ENCODE results near the gene ZC3H4.
"Not testable (repeated sequence)": the region's sequence is repeated elsewhere in the genome, so short reads cannot be mapped to it uniquely, and the experiment has no call there.

ZC3H4 gene

DNA sequence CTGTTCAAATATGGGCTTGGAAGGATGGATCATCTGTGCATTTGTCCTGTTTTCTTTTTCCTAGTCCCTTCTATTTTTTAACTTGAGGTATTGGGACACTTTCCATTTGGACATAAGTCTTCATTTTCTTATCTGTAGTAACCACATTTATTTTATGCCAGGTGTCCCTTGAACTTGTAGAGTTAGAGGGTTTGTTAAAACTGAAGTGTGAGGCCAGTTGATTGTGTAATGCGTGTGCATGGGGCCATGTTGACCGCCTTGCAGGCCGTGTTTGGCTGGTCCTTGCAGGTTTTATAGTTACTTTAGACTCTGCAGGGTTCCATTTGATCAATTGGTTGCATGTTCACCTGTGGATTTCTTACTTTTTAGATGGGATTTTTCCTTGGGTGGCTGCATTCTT is 38.1 kb upstream of the ZC3H4 start:
- Histone ChIP-seq H3K9ac (ENCODE audit: low read length) (no peak overlapping the region), H3K27ac (ENCODE audit: low read depth, low read length) (no peak overlapping the region), H3K4me1 (ENCODE audit: control insufficient read depth, insufficient read depth, low read length) (peaks cover 14% of the 10 kb centered on the region), H3K36me3 (ENCODE audit: control insufficient read depth, insufficient read depth, low read length) (peaks cover 89% of the 10 kb centered on the region), H3K4me3 (ENCODE audit: low read depth, low read length) (no peak overlapping the region), H3K27me3 (ENCODE audit: control insufficient read depth, insufficient read depth, low read length) (no peaks in the 10 kb centered on the region), H3K9me3 (ENCODE audit: control insufficient read depth, insufficient read depth, low read depth, low read length) (no peaks in the 10 kb centered on the region)

DNA sequence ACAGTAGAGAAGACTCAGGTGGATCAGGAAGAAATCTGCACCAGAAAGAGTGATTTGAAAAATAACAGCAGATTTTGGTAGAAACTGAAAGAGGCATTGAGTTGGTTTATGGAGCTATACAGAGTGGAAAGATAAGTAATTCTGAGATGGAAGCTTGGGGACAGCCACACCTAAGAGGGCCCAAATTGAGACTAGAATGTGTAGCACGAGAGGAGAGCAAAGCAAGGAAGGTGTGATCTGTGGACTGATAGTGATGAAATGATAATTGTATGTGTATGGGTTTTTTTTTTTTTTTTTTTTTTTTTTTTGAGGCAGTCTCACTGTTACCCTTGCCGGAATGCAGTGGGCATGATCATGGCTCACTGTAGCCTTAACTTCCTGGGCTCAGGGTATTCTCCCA is 33.3 kb upstream of the ZC3H4 start:
- Histone ChIP-seq H3K27me3 (ENCODE audit: control insufficient read depth, insufficient read depth, low read length) (no peaks in the 10 kb centered on the region), H3K27ac (ENCODE audit: low read depth, low read length) (no peak overlapping the region), H3K4me1 (ENCODE audit: control insufficient read depth, insufficient read depth, low read length) (peaks cover 4% of the 10 kb centered on the region; the same call in 1 of the 2 replicates), H3K9ac (ENCODE audit: low read length) (no peak overlapping the region), H3K36me3 (ENCODE audit: control insufficient read depth, insufficient read depth, low read length) (peaks cover 89% of the 10 kb centered on the region), H3K4me3 (ENCODE audit: low read depth, low read length) (no peak overlapping the region), H3K9me3 (ENCODE audit: control insufficient read depth, insufficient read depth, low read depth, low read length) (no peaks in the 10 kb centered on the region)

GRCh38 chr19:47145639-47146486 is 32.3 kb upstream of the ZC3H4 start:
- Histone ChIP-seq H3K9me3 (ENCODE audit: control insufficient read depth, insufficient read depth, low read depth, low read length) (no peaks in the 10 kb centered on the region), H3K9ac (ENCODE audit: low read length) (no peak overlapping the region), H3K27ac (ENCODE audit: low read depth, low read length) (no peak overlapping the region), H3K27me3 (ENCODE audit: control insufficient read depth, insufficient read depth, low read length) (no peaks in the 10 kb centered on the region), H3K4me1 (ENCODE audit: control insufficient read depth, insufficient read depth, low read length) (no peaks in the 10 kb centered on the region), H3K36me3 (ENCODE audit: control insufficient read depth, insufficient read depth, low read length) (peaks cover 78% of the 10 kb centered on the region), H3K4me3 (ENCODE audit: low read depth, low read length) (no peak overlapping the region)

DNA sequence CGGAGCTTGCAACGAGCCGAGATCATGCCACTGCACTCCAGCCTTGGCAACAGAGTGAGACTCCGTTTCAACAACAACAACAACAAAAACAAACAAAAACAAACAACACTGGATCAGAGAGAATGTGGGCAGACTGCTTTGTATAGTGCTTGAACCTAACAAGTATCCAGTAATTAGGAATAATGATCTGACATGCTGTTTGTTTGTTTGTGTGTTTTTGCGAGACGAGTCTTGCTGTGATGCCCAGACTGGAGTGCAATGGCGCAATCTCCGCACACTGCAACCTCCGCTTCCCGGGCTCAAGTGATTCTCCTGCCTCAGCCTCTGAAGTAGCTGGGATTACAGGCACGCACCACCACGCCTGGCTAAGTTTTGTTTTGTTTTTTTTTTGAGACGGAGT is 31.1 kb upstream of the ZC3H4 start:
- 0 out of 2 replicates have a peak, but pooled peaks cover 2% of the 10 kb centered on the region for H3K4me1 ChIP-seq (ENCODE audit: control insufficient read depth, insufficient read depth, low read length)
- H3K9ac ChIP-seq (ENCODE audit: low read length): no peak overlapping the region
- H3K4me3 ChIP-seq (ENCODE audit: low read depth, low read length): no peak overlapping the region
- H3K27me3 ChIP-seq (ENCODE audit: control insufficient read depth, insufficient read depth, low read length): no peaks in the 10 kb centered on the region
- H3K27ac ChIP-seq (ENCODE audit: low read depth, low read length): no peak overlapping the region
- H3K9me3 ChIP-seq (ENCODE audit: control insufficient read depth, insufficient read depth, low read depth, low read length): no peaks in the 10 kb centered on the region
- peaks cover 70% of the 10 kb centered on the region for H3K36me3 ChIP-seq (ENCODE audit: control insufficient read depth, insufficient read depth, low read length)

DNA sequence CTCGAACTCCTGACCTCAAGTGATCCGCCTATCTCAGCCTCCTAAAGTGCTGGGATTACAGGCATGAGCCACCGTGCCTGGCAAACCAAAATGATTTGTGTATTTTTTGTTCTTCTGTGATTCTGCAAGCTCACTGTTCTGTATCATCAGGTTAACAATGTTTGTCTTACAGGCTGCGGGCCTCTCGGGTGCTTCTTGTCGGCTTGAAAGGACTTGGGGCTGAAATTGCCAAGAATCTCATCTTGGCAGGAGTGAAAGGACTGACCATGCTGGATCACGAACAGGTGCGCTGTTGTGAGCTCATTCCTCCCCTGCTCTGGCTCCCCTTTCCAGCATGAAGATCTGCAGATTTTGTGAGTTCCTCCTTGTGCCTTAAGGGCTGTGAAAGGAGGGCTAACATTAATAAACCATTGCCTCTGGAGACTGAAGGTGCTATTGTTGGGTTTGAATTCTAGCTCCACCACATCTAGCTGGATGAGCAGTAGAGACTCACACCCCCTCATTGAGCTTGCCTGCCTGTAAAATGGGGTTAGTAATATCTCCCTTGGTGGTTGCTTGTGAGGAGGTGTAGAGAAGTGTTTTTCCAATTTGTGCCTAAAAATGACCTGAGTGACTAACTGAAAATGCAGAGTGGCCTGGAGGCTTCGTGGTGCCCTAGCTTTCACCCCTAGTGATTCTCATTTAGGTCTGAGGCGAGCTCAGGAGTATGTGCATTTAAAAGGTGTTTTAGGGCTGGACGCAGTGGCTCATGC is 29.9 kb upstream of the ZC3H4 start:
- Histone ChIP-seq H3K4me3 (ENCODE audit: low read depth, low read length) (no peak overlapping the region), H3K9ac (ENCODE audit: low read length) (no peak overlapping the region), H3K27me3 (ENCODE audit: control insufficient read depth, insufficient read depth, low read length) (no peaks in the 10 kb centered on the region), H3K4me1 (ENCODE audit: control insufficient read depth, insufficient read depth, low read length) (0 out of 2 replicates have a peak, but pooled peaks cover 2% of the 10 kb centered on the region), H3K9me3 (ENCODE audit: control insufficient read depth, insufficient read depth, low read depth, low read length) (no peaks in the 10 kb centered on the region), H3K36me3 (ENCODE audit: control insufficient read depth, insufficient read depth, low read length) (peaks cover 71% of the 10 kb centered on the region), H3K27ac (ENCODE audit: low read depth, low read length) (no peak overlapping the region)

GRCh38 chr19:47142779-47143178 is 29.2 kb upstream of the ZC3H4 start:
- H3K4me1 ChIP-seq (ENCODE audit: control insufficient read depth, insufficient read depth, low read length): 0 out of 2 replicates have a peak, but pooled peaks cover 2% of the 10 kb centered on the region
- no peak overlapping the region for H3K4me3 ChIP-seq (ENCODE audit: low read depth, low read length)
- H3K9ac ChIP-seq (ENCODE audit: low read length): no peak overlapping the region
- H3K27ac ChIP-seq (ENCODE audit: low read depth, low read length): no peak overlapping the region
- H3K36me3 ChIP-seq (ENCODE audit: control insufficient read depth, insufficient read depth, low read length): peaks cover 65% of the 10 kb centered on the region
- H3K27me3 ChIP-seq (ENCODE audit: control insufficient read depth, insufficient read depth, low read length): no peaks in the 10 kb centered on the region
- no peaks in the 10 kb centered on the region for H3K9me3 ChIP-seq (ENCODE audit: control insufficient read depth, insufficient read depth, low read depth, low read length)

DNA sequence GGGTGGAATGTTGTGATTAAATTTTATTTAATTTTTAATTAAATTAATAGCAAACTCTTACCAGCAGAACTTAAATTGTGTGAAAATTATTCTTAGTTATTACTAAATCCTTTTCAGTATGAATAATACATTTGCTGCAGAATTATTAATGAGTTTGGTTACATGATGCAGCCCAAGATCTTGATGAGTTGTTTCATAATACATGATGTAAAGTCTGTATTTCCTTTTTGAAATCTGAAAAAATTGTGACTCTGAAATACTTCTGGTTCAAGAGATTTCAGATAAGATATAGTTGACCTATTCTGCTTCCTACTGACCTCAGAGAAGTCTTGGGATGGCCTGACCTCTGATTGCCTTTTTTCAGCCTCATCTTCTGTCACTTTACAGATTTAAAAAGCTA is 28.1 kb upstream of the ZC3H4 start:
- no peaks in the 10 kb centered on the region for H3K9me3 ChIP-seq (ENCODE audit: control insufficient read depth, insufficient read depth, low read depth, low read length)
- 0 out of 2 replicates have a peak, but pooled peaks cover 2% of the 10 kb centered on the region for H3K4me1 ChIP-seq (ENCODE audit: control insufficient read depth, insufficient read depth, low read length)
- no peak overlapping the region for H3K27ac ChIP-seq (ENCODE audit: low read depth, low read length)
- no peak overlapping the region for H3K4me3 ChIP-seq (ENCODE audit: low read depth, low read length)
- peaks cover 62% of the 10 kb centered on the region for H3K36me3 ChIP-seq (ENCODE audit: control insufficient read depth, insufficient read depth, low read length)
- H3K9ac ChIP-seq (ENCODE audit: low read length): no peak overlapping the region
- H3K27me3 ChIP-seq (ENCODE audit: control insufficient read depth, insufficient read depth, low read length): no peaks in the 10 kb centered on the region

DNA sequence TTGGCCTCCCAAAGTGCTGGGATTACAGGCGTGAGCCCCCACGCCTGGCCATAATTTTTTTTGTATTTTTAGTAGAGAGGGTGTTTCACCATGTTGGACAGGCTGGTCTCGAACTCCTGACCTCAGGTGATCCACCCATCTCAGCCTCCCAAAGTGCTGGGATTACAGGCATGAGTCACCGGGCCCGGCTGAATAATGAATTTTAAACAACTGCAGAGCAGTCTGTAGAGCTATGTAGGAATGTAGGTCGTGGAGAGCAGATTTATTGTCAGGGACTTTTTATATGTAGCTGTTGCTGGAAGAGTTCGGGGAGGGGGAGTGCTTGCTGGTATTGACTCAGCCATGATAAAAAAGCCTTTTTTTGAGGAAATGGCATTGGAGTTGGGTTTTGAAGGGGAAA is 27.7 kb upstream of the ZC3H4 start:
- H3K27ac ChIP-seq (ENCODE audit: low read depth, low read length); H3K9me3 ChIP-seq (ENCODE audit: control insufficient read depth, insufficient read depth, low read depth, low read length); H3K27me3 ChIP-seq (ENCODE audit: control insufficient read depth, insufficient read depth, low read length); H3K4me3 ChIP-seq (ENCODE audit: low read depth, low read length); H3K4me1 ChIP-seq (ENCODE audit: control insufficient read depth, insufficient read depth, low read length); H3K9ac ChIP-seq (ENCODE audit: low read length): not testable (repeated sequence)
- H3K36me3 ChIP-seq (ENCODE audit: control insufficient read depth, insufficient read depth, low read length): peaks cover 62% of the 10 kb centered on the region

- Histone ChIP-seq H3K9ac (ENCODE audit: low read length) (no peak overlapping the region), H3K4me1 (ENCODE audit: control insufficient read depth, insufficient read depth, low read length) (peaks cover 20% of the 10 kb centered on the region), H3K9me3 (ENCODE audit: control insufficient read depth, insufficient read depth, low read depth, low read length) (no peaks in the 10 kb centered on the region), H3K4me3 (ENCODE audit: low read depth, low read length) (no peak overlapping the region), H3K27me3 (ENCODE audit: control insufficient read depth, insufficient read depth, low read length) (no peaks in the 10 kb centered on the region), H3K27ac (ENCODE audit: low read depth, low read length) (no peak overlapping the region), H3K36me3 (ENCODE audit: control insufficient read depth, insufficient read depth, low read length) (peaks cover 54% of the 10 kb centered on the region)
Observed at GRCh38 chr19:47135156-47135555, 21.6 kb upstream of the ZC3H4 start.

DNA sequence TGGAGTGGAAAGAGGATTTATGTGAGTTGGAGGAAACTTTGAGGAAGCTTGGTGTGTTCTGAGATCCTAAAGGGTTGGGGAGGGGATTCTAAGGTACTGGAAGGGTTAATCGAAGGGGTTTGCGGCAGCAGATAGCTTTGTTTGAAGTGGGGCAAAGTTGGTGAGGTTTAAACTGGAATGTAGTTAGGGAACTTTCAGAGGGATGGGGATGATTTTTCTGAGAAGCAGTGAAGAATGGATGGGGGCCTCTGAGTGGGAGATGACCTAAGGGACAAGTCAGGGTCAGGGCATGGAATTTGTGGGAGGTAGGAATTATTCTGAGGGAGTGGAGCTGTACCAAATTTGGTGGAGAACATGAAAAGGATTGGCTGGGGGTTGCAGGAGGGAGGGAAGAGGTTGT is 21.0 kb upstream of the ZC3H4 start:
- Histone ChIP-seq H3K9me3 (ENCODE audit: control insufficient read depth, insufficient read depth, low read depth, low read length) (no peaks in the 10 kb centered on the region), H3K36me3 (ENCODE audit: control insufficient read depth, insufficient read depth, low read length) (peaks cover 54% of the 10 kb centered on the region), H3K4me1 (ENCODE audit: control insufficient read depth, insufficient read depth, low read length) (peaks cover 20% of the 10 kb centered on the region), H3K27ac (ENCODE audit: low read depth, low read length) (no peak overlapping the region), H3K4me3 (ENCODE audit: low read depth, low read length) (peak overlapping the region; percentile 28; the same call in 1 of the 2 replicates), H3K9ac (ENCODE audit: low read length) (no peak overlapping the region), H3K27me3 (ENCODE audit: control insufficient read depth, insufficient read depth, low read length) (no peaks in the 10 kb centered on the region)

GRCh38 chr19:47133021-47133471 is 19.5 kb upstream of the ZC3H4 start:
- H3K36me3 ChIP-seq (ENCODE audit: control insufficient read depth, insufficient read depth, low read length): peaks cover 44% of the 10 kb centered on the region
- no peak overlapping the region for H3K9ac ChIP-seq (ENCODE audit: low read length)
- no peaks in the 10 kb centered on the region for H3K9me3 ChIP-seq (ENCODE audit: control insufficient read depth, insufficient read depth, low read depth, low read length)
- peak overlapping the region; percentile 96; the same call in 1 of the 2 replicates for H3K4me3 ChIP-seq (ENCODE audit: low read depth, low read length)
- no peak overlapping the region for H3K27ac ChIP-seq (ENCODE audit: low read depth, low read length)
- H3K27me3 ChIP-seq (ENCODE audit: control insufficient read depth, insufficient read depth, low read length): no peaks in the 10 kb centered on the region
- peaks cover 20% of the 10 kb centered on the region for H3K4me1 ChIP-seq (ENCODE audit: control insufficient read depth, insufficient read depth, low read length)

All from HUES6 (cell line).